OCI-LY7 (cell line): ENCODE results near the gene COX4I1. TPM values are rescaled to one million over a fixed set of nuclear protein-coding genes. Genes with fewer than 3 reads are reported as not detected.

Source experiments
- BruUV-seq: library from RNA; stranded (reverse); fragments of 400-500 nt; replicated peaks from 2 replicates; lab custom pipeline; 2021; lab: Mats Ljungman, UMichigan
- CTCF ChIA-PET: fragments of 300-600 bp; sonication (Branson Sonifier 250); formaldehyde crosslinking; loops from one replicate; lab custom pipeline; 2022; ENCODE audit warnings: antibody characterized with exemption; ENCODE audit not compliant: unreplicated experiment; lab: Charles Lee
- POLR2A ChIA-PET: fragments of 300-600 bp; sonication (Branson Sonifier 250); formaldehyde crosslinking; loops from one replicate; lab custom pipeline; 2022; ENCODE audit warnings: antibody characterized with exemption; lab: Charles Lee
- DNase-seq: peaks from one replicate; pipeline ENCODE4 v3.0.0-alpha.2; 2015; ENCODE audit warnings: low spot score
- H2AFZ ChIP-seq: fragments of 200-600 bp; sonication (generic), shearing (Covaris generic); 2 replicates; pipeline ENCODE4 v1.6.1; 2014; ENCODE audit warnings: mild to moderate bottlenecking, antibody characterized with exemption, low read length, moderate library complexity
- H3K27ac ChIP-seq: fragments of 200-600 bp; sonication (generic); 2 replicates; pipeline ENCODE4 v1.5.1; 2014; ENCODE audit warnings: mixed run types, low read depth, mild to moderate bottlenecking, moderate library complexity, low read length, inconsistent platforms; ENCODE audit not compliant: poor library complexity, severe bottlenecking
- H3K36me3 ChIP-seq: fragments of 200-600 bp; sonication (generic); 2 replicates; pipeline ENCODE4 v1.6.1; 2014; ENCODE audit warnings: mild to moderate bottlenecking, antibody characterized with exemption, low read length, moderate library complexity, mixed read lengths; ENCODE audit not compliant: insufficient read depth
- H3K4me1 ChIP-seq: fragments of 200-600 bp; sonication (generic); 2 replicates; pipeline ENCODE4 v1.5.1; 2014; ENCODE audit warnings: mild to moderate bottlenecking, low read length; ENCODE audit not compliant: insufficient read depth, poor library complexity, severe bottlenecking
- H3K4me2 ChIP-seq: fragments of 200-600 bp; sonication (generic); 2 replicates; pipeline ENCODE4 v1.6.1; 2014; ENCODE audit warnings: mild to moderate bottlenecking, low read length
- H3K4me3 ChIP-seq: fragments of 200-600 bp; sonication (generic); 2 replicates; pipeline ENCODE4 v1.5.1; 2014; ENCODE audit warnings: mild to moderate bottlenecking, low read depth, low read length; ENCODE audit not compliant: poor library complexity, severe bottlenecking
- H3K79me2 ChIP-seq: fragments of 200-600 bp; sonication (generic); 2 replicates; pipeline ENCODE4 v1.6.1; 2016; ENCODE audit warnings: low read depth, mild to moderate bottlenecking, low read length, moderate library complexity, mixed read lengths; ENCODE audit not compliant: insufficient read depth
- H3K9me2 ChIP-seq: fragments of 200-600 bp; sonication (generic); 2 replicates; pipeline ENCODE4 v1.6.1; 2016; ENCODE audit warnings: mild to moderate bottlenecking, low read length, mixed read lengths; ENCODE audit not compliant: insufficient read depth
- H3K9me3 ChIP-seq: fragments of 200-600 bp; sonication (generic); 2 replicates; pipeline ENCODE4 v1.6.1; 2014; ENCODE audit warnings: mild to moderate bottlenecking, mixed run types, low read length, mixed read lengths
- H4K20me1 ChIP-seq: fragments of 200-600 bp; sonication (generic); 2 replicates; pipeline ENCODE4 v1.6.1; 2014; ENCODE audit warnings: mild to moderate bottlenecking, antibody characterized with exemption, low read length, moderate library complexity, mixed read lengths; ENCODE audit not compliant: insufficient read depth
- CTCF ChIP-seq: fragments of 200-600 bp; sonication (generic); conservative IDR thresholded peaks from 2 replicates; pipeline ENCODE4 v1.5.1; 2014; ENCODE audit warnings: mild to moderate bottlenecking, antibody characterized with exemption, low read length, moderate library complexity, mixed read lengths
- EZH2phosphoT487 ChIP-seq: fragments of 200-600 bp; sonication (generic); IDR thresholded peaks from 2 replicates; pipeline ENCODE4 v1.6.1; 2018; ENCODE audit warnings: low read depth, borderline replicate concordance, mild to moderate bottlenecking, mixed run types, antibody characterized with exemption, low read length, moderate library complexity, mixed read lengths
- intact Hi-C: fragments of 100-400 bp; cut with micrococcal nuclease; formaldehyde crosslinking; loops from one replicate; pipeline ENCODE4 v1.10.0; 2022; ENCODE audit not compliant: unreplicated experiment
- total RNA-seq, 2 experiments: library from RNA; depleted of rRNA in 1 of 2; stranded (reverse); fragments of >200 nt in 1 of 2; shearing (Covaris generic) in 1 of 2; gene quantifications; 2 replicates each; pipeline ENCODE4 v1.2.3, GENCODE V29; 2014 to 2022

The COX4I1 gene
- total RNA-seq, 2 experiments from 2014 or later: 542 to 569 TPM

DNA sequence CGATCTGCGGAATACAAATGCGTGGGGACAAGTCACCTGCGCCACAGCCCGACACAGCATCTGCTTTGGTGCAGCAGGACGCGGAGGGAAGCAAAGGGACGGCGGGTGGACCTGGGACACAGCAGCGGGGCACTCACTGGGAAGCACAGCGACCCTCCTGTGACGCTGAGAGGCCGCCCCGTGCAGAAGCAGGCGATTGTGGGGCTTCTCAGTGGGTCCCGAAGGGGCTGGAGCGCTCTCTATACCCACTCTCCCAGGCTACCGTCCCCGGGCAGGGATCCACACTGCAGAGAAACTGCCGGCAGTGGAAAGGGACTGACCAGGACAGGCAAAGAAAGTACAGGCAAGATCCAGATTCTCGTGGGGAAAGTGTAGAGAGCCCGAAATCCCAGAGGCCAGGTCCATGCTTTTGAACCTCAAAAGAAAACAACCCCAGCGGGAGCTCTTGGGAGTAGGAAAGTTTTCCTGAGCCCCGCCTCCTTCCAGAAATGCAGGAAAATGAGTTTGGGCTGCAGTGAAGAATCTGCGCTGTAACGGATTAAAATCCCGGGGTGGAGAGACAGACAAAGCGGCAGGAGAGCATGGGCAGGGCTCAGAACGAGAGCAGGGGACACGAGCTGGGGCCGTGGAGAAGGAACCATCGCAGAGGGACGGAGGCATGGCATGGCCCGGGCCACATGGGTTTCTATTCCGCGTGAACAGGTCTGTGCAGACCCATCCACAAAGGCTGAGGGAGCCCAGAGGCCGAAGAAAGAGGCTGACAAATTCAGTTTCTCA is 12.7 kb downstream of the COX4I1 start:
- TF ChIP-seq CTCF: no peak
- TF ChIP-seq EZH2phosphoT487: no peak
- no peaks in the 10 kb centered on the region for H3K9me3 ChIP-seq
- H4K20me1 ChIP-seq: no peaks in the 10 kb centered on the region
- POLR2A ChIA-PET: interaction anchor here (1.5 kb wide), 1 partner anchor 12 kb away, joined by 3 read pairs; no protein-coding TSS in a partner anchor
- intact Hi-C loops: no loop called here
- no peak overlapping the region for H3K27ac ChIP-seq
- CTCF ChIA-PET: no interaction called here
- H2AFZ ChIP-seq: no peak overlapping the region
- H3K4me2 ChIP-seq: no peak overlapping the region
- H3K4me3 ChIP-seq: no peak overlapping the region
- no peaks in the 10 kb centered on the region for H3K79me2 ChIP-seq
- no peaks in the 10 kb centered on the region for H3K4me1 ChIP-seq
- H3K9me2 ChIP-seq: no peaks in the 10 kb centered on the region
- H3K36me3 ChIP-seq: peaks cover 2% of the 10 kb centered on the region
- DNase-seq: no peak
- BruUV-seq: no TSS peak

DNA sequence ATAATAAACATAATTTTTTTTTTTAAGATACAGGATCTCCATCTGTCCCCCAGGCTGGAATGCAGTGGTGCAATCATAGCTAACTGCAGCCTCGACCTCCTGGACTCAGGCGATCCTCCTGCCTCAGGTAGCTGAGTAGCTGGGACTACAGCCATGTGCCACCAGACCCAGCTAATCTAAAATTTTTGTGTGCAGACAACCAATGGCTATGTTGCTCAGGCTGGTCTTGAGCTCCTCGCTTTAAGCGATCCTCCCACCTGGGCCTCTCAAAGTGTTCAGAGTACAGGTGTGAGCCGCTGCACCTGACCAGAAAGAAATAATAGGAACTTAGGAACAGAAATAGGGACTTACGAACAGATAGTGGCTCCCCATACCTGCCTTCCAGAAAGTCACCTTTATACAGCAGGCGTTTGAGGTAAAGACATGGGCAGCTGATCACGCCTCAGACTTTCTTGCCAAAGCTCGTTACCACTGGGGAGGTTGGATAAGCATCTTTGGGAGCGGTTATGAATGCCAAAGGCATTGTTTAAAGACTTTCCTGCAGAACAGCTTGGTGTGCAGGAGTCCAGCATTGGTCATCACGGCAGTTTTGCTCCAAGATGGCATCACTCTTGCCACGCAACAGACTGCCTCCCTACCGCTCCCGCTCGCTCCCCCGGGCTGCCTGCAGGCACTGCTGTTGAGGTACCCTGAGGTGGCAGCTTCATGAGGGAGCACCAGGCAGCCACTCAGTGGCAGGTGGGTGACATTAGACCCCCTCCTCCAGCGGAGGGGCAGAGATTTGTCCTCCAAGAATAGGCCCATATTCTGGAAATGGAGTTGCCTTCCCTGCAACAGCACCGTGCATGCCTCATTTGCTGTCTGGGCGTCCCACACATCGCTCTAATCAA is 13.6 kb downstream of the COX4I1 start:
- BruUV-seq: no TSS peak
- Histone ChIP-seq H3K9me3 (no peaks in the 10 kb centered on the region), H3K27ac (no peak overlapping the region), H3K36me3 (no peaks in the 10 kb centered on the region), H2AFZ (no peak overlapping the region), H4K20me1 (no peaks in the 10 kb centered on the region), H3K79me2 (no peaks in the 10 kb centered on the region), H3K4me3 (no peak overlapping the region), H3K4me1 (no peaks in the 10 kb centered on the region), H3K9me2 (no peaks in the 10 kb centered on the region), H3K4me2 (no peak overlapping the region)
- POLR2A ChIA-PET: no interaction called here
- TF ChIP-seq CTCF: no peak
- intact Hi-C loops: no loop called here
- CTCF ChIA-PET: no interaction called here
- no peak for DNase-seq
